Fibroblast of upper back skin (primary cell): Measurements from ENCODE around the gene EXOC3L4.
A peak's percentile ranks its signal among the peaks of the same experiment; 100 is the strongest.

Experiments used
- DNase-seq: peaks from one replicate; pipeline ENCODE4 v3.0.0-alpha.2; 2013

Gene EXOC3L4

DNA sequence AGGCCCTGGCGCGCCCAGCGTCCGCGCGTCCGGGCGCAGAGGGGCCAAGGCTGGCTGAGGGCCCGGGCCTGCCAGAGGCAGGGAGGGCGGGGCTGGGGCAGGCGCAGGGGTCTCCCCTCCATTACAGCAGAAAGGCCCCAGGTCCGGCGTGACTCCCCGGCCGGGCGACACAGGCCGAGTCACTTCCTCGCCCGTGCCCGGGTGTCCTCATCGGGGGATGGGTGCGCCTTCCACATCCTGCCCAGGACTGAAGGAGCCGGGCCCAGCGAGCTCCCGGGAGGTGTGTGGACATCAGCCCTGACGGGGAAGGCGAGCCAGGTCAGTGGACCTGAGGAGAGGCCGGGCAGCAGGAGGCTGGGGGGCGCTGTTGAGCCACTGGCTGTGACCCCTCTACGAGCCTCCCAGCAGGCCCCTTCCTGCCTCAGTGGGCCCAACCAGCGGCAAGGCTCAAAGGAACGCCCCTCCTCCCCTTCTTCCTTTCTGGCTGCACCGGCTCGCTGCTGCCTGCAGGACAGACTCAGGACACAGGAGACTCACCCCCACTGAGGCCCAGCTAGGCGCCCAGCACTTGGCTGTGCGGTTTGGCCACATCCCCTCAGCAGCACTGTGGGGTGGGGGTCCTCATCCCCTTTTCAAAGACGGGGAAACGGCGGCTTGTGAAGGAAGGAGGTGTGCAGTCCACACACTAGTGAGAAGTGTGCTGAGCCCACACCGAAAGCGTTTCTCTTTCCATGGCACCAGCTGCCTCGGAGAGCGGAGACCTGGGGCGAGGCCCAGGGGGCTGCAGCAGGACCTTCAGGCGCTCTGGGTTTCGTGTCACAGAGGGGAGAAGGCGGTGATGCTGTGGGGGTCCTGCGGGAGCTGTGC, 29.3 kb downstream of the EXOC3L4 start:
- DNase-seq = no peak

DNA sequence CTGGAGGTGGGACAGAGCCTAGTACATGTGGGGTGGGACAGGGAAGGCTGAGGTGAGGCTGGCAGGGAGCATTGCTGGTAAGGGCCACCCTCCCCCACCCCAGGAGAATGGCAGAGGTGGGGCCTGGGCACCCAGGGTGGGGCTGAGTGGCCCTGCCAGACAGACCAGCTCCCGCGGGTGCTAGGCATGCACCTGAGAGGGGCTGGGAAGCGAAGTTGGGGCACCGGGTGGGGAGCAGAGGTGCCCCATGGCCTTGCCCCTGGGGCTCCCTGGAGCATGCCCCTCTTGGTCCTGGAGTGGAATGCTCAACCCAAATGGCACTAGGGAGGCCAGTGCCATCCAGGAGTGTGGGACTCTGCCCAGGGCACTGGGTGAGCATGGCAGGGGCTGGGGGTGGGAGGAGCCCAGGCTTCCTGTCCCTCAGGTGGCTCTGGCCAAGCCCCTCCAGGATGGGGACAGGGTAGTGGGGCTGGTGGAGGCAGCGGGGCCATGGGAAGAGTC, 30.0 kb downstream of the EXOC3L4 start:
- no peak for DNase-seq

DNA sequence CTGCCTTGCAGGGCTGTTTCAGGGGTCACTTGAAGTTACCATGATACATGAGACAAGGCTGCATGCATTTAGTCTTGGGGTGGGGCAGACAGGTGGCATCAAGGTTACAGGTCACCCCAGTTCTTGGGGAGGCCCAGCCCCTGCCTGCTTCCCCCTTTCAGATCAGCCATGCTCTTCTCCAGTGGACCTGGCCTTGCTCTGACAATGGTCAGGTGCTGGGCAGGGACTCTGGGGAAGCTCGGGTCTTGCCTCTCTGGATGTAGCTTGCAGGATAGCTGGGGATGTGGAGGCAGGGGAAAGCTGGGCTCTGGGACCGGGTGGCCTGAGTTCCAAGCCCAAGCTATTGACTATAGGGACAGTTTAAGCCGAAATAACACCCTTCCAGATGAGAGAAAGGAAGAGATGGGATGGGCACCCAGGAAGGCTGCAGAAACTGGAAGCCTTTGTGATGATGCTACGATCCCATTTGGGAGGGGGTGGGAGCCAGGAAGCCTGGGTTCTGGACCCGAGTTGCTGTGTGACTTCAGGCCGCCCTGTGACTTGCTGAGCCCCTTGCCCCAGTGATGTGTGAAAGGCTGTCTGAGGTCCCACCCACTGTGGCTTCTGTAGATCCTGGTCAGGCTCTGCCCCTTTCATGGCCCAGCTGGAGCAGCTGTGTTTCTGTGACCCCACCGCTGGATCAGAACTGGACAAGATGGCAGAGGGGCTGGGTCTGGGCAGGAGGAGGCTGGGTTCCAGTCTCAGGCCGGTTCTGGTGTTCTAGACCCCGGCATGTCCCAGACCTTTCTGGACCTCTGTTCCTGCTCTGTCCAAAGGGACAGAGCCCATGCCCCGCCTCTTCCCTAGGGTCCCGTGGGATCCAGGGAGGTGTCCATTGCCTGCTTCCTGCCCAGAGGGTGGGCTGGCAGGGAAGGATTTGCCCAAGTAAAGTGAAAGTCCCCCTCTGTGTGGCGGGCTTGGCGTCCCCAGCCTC, 30.9 kb downstream of the EXOC3L4 start:
- no peak for DNase-seq

DNA sequence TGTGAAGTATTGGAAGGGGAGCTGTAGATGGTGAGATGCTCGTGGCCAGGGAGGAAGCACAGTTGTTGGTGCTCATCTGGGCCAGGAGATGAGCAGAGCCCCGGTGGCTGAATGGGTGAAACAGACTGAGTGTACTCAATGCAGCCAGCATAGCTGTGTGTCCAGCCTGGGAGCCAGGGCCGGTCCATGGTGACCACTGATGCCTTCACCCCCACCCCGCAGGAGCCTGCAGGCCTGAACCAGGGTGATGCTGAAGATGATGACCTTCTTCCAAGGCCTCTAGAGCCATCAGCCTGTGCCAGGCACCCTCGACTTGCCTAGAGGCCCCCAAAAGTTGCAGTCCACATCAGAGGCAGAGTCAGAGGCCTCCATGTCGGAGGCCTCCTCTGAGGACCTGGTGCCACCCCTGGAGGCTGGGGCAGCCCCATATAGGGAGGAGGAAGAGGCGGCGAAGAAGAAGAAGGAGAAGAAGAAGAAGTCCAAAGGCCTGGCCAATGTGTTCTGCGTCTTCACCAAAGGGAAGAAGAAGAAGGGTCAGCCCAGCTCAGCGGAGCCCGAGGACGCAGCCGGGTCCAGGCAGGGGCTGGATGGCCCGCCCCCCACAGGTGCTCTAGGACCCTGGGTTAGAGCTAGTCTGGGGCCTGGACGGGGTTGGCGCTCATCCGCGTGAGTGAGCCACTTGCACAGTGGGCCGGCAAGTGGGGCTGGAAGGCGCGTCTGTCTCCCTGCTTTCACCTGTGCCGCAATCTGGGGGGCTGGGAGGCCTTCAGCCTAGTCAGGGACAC, 31.8 kb downstream of the EXOC3L4 start:
- DNase-seq = no peak

DNA sequence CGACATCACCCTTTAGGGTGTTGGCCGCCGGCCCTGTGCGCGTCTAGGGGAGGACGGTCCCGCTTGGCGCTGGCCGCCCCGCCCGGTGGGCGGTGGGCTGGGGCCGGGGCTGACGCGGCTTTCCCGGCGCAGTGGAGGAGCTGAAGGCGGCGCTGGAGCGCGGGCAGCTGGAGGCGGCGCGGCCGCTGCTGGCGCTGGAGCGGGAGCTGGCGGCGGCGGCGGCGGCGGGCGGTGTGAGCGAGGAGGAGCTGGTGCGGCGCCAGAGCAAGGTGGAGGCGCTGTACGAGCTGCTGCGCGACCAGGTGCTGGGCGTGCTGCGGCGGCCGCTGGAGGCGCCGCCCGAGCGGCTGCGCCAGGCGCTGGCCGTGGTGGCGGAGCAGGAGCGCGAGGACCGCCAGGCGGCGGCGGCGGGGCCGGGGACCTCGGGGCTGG, 32.4 kb downstream of the EXOC3L4 start:
- no peak for DNase-seq

DNA sequence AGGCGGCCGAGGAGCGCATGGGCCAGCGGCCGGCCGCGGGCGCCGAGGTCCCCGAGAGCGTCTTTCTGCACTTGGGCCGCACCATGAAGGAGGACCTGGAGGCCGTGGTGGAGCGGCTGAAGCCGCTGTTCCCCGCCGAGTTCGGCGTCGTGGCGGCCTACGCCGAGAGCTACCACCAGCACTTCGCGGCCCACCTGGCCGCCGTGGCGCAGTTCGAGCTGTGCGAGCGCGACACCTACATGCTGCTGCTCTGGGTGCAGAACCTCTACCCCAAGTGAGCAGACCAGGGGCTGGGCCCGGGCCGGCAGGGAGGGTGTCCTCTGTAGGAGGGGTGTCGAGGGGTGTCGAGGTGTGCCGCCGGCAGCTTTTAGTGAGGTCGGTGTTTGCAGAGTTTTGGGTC, 32.8 kb downstream of the EXOC3L4 start:
- DNase-seq = no peak

DNA sequence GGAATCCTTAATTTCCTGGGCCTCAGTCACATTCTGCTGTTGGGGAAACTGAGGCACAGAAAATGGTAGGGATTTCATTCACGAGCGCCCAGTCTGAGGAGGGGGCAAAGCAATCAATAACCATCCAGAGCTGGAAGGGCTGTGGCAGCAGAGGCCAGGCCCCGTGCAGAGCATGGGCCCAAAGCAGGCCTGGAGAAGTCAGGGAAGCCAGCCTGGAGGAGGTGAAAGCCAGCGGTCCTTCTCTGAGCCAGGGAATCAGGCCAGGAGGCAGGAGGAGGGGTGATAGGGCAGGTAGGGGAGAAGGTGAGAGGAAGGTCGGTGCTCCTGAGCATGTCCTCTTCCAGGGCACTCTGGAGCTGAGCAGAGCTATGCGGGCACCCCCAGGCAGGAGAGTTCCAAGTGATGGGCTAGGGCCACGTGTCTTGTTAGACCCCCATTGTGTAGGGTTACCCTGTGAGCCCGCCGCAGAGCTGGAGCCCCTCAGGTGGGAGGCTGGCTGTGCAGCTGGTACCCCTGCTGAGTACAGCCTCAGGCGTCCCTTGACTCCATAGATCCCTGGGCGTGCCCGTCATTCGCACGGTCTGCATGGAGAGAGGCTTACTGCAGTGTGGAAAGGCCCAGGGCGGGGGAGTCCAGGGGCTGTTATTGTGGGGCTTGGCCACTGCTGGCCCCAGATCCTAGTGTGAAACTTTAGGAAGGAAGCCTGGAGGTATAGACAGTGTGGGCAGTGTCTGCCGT, 33.5 kb downstream of the EXOC3L4 start:
- DNase-seq = no peak

DNA sequence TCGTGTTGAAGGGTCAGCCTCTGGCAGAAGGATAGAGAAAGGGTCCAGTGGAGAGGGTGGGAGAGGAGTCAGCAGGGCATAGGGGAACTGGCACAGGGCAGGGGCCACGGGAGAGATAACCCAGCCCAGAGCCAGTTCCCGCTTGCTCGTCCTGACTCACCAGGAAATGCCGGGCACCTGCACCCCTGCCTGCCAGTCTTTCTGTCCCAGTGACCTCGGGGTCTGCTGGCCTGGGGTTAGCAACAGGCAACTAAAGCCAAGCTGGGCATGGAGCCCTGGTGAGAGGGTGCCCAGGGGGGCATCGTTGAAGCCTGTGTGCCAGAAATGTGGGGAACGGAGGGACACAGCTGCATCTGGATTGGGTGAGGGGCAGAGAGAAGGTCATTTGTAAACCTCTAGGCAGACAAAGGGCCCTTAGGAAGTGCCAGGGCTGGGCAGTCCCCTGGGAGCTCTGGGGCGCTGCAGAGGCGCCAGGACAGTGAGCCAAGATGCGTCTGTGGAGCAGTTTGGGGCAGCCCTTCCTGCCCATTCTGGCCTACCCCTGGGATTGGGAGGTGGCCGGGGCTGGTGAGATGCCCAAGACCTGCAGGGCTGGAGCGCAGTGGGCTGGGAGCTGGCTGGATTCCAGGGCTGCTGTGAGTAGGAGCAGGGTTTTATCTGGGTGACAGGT, 34.2 kb downstream of the EXOC3L4 start:
- DNase-seq = no peak

DNA sequence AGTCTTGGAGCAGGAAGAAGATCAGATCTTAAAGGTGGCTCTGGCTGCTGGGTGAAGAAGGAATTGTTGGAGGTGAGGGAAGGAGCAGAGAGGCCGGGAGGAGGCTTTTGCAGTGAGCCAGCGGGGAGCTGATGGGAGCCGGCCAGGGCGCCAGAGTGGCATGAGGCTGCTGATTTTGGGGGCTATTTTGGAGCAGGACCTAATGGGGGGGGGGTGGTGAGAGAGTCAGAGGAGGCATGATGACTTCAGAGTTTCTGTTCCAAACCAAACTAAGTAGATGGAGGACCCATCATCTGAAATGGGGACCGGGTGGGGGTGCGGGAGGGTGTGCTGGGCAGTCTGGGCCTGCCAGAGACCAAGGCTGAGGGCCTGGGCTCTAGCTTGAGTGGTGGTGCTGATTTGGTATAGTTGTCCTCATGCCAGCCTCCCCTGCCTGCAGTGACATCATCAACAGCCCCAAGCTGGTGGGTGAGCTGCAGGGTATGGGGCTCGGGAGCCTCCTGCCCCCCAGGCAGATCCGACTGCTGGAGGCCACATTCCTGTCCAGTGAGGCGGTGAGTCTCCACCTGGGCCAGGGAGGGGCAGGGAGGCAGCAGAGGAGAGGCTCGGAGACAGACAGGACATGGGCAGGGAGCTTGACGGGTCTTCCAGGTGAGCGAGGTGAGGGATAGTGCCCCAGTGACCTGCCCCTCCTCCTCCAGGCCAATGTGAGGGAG, 34.9 kb downstream of the EXOC3L4 start:
- no peak for DNase-seq

DNA sequence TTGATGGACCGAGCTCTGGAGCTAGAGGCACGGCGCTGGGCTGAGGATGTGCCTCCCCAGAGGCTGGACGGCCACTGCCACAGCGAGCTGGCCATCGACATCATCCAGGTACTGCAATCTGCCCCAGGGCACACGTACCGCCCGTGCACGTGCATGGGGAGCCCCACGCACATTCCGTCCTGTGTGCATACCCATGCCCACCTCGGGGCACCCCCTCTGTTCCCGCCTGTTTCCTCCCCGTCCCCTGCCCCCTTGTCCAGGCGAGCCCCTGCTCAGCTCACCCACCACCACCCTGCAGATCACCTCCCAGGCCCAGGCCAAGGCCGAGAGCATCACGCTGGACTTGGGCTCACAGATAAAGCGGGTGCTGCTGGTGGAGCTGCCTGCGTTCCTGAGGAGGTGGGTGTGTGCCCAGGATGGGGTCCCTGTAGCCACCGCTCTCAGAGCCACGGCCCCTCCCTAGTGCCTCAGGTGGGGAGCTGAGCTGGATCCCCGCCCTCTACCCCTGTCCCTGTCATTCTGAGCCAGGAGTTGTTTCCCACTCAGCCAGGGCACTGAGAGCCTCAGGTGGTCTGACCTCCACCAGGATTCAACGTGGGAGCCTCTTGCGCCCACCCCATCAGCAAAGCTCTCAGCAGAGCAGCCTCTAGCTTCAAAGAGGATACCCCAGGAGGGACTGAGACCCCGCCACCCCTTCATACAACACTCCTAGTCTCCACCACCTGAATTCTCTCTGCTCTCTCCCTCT, 35.7 kb downstream of the EXOC3L4 start:
- DNase-seq = no peak

DNA sequence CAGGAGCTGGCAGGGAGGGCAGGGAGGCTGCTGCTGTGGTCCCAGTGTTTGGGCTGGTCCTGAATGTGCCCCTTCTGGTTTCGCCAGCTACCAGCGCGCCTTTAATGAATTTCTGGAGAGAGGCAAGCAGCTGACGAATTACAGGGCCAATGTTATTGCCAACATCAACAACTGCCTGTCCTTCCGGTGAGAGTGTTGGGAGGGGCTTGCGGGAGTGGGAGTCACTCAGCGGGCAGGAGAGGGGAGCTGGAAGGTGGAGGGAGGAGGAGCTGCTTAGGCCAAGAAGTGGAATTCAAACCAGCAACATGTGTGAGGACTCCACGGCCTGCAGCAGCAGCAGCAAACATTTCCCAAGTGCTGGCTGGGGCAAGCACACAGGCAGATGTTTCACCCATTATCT, 36.4 kb downstream of the EXOC3L4 start:
- DNase-seq = peak; percentile 68

DNA sequence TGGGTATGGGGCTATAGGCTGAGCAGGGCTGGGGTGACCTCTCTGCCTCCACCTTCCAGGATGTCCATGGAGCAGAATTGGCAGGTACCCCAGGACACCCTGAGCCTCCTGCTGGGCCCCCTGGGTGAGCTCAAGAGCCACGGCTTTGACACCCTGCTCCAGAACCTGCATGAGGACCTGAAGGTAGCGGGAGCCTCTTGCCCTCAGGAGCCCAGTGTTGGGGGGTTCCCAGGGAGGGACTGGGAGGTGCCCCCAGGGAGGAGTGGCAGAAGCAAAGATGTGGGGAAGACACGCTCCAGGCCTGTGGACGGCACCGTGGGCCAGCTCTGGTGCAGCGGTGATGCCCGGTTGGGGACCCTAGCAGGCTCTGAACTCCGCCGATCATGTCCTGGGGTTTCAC, 37.1 kb downstream of the EXOC3L4 start:
- DNase-seq = no peak

DNA sequence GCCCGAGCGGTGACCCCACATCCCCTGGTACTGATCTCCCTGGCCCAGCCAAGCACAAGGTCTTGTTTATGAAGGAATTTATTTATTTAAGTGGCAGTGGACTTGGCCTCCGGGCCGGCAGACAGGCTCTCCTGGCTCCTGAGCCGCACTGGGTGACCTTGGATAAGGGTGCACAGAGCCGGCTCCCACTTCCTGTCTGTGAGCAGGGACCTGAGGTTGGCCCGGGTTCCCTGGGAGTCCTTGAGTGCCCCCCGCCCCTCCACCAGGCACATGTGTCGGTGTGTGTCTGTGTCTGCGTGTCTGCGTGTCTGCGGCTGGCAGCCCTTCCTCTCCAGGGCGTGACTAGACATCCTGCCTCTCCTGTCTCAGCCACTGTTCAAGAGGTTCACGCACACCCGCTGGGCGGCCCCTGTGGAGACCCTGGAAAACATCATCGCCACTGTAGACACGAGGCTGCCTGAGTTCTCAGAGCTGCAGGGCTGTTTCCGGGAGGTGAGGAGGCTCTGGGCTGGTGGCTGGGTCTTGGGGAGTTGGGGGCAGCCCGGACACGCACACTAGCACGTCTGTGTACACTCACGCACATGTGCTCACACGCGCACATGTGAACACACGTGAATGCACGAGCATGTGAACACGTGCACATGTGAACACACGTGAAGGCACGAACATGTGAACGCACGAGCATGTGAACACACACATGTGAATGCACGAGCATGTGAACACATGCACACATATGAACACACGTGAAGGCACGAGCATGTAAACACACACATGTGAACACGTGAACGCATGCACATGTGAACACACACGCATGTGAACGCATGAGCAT, 38.1 kb downstream of the EXOC3L4 start:
- DNase-seq = no peak

DNA sequence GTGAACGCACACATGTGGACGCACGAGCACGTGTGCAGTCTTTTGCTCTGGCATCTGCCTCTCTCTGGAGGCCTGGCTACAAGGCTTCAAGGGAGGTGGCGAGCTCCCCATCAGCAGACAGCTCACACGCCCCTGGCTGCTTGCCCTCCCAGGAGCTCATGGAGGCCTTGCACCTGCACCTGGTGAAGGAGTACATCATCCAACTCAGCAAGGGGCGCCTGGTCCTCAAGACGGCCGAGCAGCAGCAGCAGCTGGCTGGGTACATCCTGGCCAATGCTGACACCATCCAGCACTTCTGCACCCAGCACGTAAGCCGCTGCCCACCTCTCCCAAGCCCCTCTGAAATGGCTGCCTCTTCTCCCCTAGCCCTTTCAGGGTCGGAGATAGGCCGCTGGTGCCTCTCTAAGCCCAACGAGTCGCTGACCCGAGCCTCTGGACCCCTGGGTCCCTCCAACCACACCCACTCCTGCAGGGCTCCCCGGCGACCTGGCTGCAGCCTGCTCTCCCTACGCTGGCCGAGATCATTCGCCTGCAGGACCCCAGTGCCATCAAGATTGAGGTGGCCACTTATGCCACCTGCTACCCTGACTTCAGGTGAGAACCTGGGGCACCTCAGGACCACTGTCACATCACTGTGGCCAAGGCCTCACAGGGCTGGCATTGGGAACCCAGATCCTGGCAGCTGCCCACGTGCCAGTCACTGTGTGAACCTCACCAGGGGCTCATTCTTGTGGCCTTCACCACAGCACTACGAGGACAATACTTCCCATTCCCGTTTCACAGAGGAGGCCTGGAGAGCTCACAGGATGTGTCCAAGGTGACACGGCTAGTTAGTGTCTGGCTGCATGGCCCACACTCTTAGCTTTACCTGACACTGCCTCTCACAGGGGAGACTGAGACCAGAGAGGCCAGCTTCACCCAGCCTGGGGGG, 39.0 kb downstream of the EXOC3L4 start:
- no peak for DNase-seq

DNA sequence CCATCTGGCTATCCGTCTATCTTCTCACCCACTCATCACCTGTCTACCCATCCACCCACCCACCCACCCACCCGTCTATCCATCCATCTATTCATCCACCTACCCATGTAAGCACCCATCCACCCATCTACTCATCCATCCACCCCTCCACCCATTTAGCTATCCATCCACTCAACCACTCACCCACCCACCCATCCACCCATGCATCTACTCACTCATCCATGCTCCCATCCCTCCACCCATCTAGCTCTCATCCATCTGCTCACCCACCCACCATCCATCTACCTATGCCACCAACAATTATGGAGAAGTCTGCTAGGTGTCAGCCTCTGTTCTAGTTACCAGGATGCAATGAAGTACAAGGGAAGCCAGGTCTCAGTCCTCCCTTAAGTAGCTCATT, 39.9 kb downstream of the EXOC3L4 start:
- no peak for DNase-seq

DNA sequence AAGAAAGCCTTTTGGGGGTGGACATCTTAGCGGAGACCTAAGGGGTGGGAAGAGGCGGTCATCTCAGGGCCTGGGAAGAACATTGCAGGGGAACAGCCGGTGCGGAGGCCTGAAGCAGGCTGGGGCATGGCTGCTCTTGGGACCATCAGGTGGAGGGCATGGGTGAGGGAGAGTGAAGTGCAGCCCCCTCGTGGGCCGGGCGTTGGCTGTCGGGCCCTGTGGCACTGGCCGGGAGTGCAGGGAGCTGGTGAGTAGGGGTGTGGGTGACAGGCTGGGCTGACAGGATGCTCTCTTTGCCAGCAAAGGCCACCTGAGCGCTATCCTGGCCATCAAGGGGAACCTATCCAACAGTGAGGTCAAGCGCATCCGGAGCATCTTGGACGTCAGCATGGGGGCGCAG, 40.4 kb downstream of the EXOC3L4 start:
- no peak for DNase-seq

DNA sequence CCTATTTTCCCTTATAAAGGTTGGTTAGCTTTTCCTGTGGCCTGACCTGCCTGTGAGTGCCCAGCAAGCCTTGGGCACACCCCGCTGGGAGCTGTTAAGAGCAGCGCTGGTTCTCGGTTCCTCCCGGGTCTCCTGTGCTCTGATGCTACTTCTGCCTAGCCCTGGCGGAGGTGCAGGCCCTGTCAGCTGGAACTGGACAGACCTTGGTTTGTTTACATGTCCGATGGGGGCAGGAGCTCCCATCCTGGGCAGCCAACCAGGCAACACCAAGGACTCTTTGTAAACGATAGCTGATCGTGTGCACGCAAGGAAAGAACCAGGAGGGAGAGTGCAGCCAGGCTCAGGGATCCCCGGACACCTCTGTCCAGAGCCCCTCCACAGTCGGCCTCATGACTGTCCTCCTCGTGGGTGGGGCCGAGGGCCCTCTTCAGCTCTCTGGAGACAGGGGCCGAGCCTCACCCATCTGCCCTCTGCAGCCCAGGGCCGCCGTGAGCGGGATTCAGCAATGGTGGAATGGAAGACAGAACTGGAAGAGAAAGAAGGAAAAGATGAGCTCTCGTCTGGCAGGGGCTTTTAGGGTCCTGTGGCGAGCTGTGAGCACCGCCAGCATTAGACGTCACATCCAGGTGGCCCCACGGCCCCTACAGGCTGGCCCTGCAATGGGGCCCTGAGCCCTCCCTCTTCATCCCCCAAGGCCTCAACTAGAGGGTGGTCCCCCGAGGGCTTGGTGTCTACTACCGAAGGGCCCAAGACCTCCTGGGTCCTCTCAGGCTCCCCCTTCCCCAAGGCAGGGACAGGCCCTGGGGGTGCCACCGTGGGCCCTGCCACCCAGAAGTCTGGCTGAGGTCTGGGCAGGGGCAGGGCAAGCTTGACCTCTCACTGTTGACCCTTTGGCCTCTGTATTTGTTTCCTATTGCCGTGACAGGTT, 41.1 kb downstream of the EXOC3L4 start:
- no peak for DNase-seq
